Neural cell (in vitro differentiated cells): Measurements from ENCODE around the gene CIC. TPM values are rescaled to one million over a fixed set of nuclear protein-coding genes. Genes with fewer than 3 reads are reported as not detected.

ENCODE experiments used
- H2AFZ ChIP-seq: fragments of 200-600, 300-800 bp; sonication (generic), shearing (Covaris generic); 2 replicates; pipeline ENCODE4 v1.6.0; 2014; ENCODE audit warnings: low read depth, mild to moderate bottlenecking, antibody characterized with exemption, low read length, moderate library complexity
- H3F3A ChIP-seq: fragments of 200-600 bp; shearing (Covaris generic); 2 replicates; pipeline ENCODE4 v1.6.1; 2016; ENCODE audit warnings: mild to moderate bottlenecking, moderate library complexity, mixed read lengths, antibody characterized with exemption, low read length; ENCODE audit not compliant: insufficient read depth, poor library complexity, severe bottlenecking
- H3K27ac ChIP-seq: fragments of 200-600, 300-800 bp; sonication (generic), shearing (Covaris generic); 2 replicates; pipeline ENCODE4 v1.5.1; 2014; ENCODE audit warnings: mild to moderate bottlenecking, low read length, moderate library complexity
- H3K27me3 ChIP-seq: fragments of 300-800, 200-600 bp; sonication (generic), shearing (Covaris generic); 2 replicates; pipeline ENCODE4 v1.6.0; 2014; ENCODE audit warnings: mild to moderate bottlenecking, low read depth, low read length, moderate library complexity; ENCODE audit not compliant: insufficient read depth
- H3K36me3 ChIP-seq: fragments of 300-800, 200-600 bp; sonication (generic), shearing (Covaris generic); 2 replicates; pipeline ENCODE4 v1.5.1; 2014; ENCODE audit warnings: mild to moderate bottlenecking, antibody characterized with exemption, low read length, moderate library complexity; ENCODE audit not compliant: insufficient read depth
- H3K4me2 ChIP-seq: fragments of 300-800, 200-600 bp; sonication (generic), shearing (Covaris generic); 2 replicates; pipeline ENCODE4 v1.6.0; 2014; ENCODE audit warnings: mild to moderate bottlenecking, low read length
- H3K4me3 ChIP-seq: fragments of 300-800, 200-600 bp; sonication (generic), shearing (Covaris generic); 2 replicates; pipeline ENCODE4 v1.5.1; 2014; ENCODE audit warnings: mild to moderate bottlenecking, low read length, moderate library complexity
- H3K79me2 ChIP-seq: fragments of 200-600 bp; shearing (Covaris generic); replicated peaks from 2 replicates; pipeline ENCODE4 v1.6.0; 2014; ENCODE audit warnings: mild to moderate bottlenecking, low read length, moderate library complexity; ENCODE audit not compliant: insufficient read depth
- H3K9ac ChIP-seq: fragments of 300-800, 200-600 bp; sonication (generic), shearing (Covaris generic); 2 replicates; pipeline ENCODE4 v1.6.1; 2016; ENCODE audit warnings: mild to moderate bottlenecking, low read length, mixed read lengths
- H3K9me2 ChIP-seq: fragments of 200-600 bp; shearing (Covaris generic); 2 replicates; pipeline ENCODE4 v1.6.1; 2016; ENCODE audit warnings: mild to moderate bottlenecking, low read length, mixed read lengths; ENCODE audit not compliant: insufficient read depth
- H3K9me3 ChIP-seq: fragments of 200-600, 300-800 bp; sonication (generic), shearing (Covaris generic); 2 replicates; pipeline ENCODE4 v1.6.1; 2016; ENCODE audit warnings: mild to moderate bottlenecking, mixed run types, low read length, moderate library complexity, mixed read lengths
- H4K20me1 ChIP-seq: fragments of 200-600 bp; shearing (Covaris generic); 2 replicates; pipeline ENCODE4 v1.6.1; 2016; ENCODE audit warnings: mild to moderate bottlenecking, mixed run types; ENCODE audit not compliant: insufficient read depth
- CTCF ChIP-seq: fragments of 450-650 bp; IDR thresholded peaks from 2 replicates; pipeline ENCODE4 v1.5.1; 2014; ENCODE audit warnings: antibody characterized with exemption, mild to moderate bottlenecking, moderate library complexity; ENCODE audit not compliant: poor library complexity, severe bottlenecking
- EP300 ChIP-seq: fragments of 450-650 bp; conservative IDR thresholded peaks from 2 replicates; pipeline ENCODE4 v1.6.1; 2014; ENCODE audit warnings: antibody characterized with exemption, mild to moderate bottlenecking, moderate library complexity; ENCODE audit not compliant: poor library complexity, severe bottlenecking
- EZH2 ChIP-seq: fragments of 200-600, 300-800 bp; shearing (Covaris generic), sonication (generic); IDR thresholded peaks from 2 replicates; pipeline ENCODE4 v1.6.1; 2014; ENCODE audit warnings: antibody characterized with exemption, low read length, borderline replicate concordance, mild to moderate bottlenecking; ENCODE audit not compliant: insufficient read depth, poor library complexity, severe bottlenecking
- MXI1 ChIP-seq: fragments of 450-650 bp; conservative IDR thresholded peaks from 2 replicates; pipeline ENCODE4 v1.6.1; 2014; ENCODE audit warnings: antibody characterized with exemption, mild to moderate bottlenecking; ENCODE audit not compliant: poor library complexity, severe bottlenecking
- POLR2AphosphoS5 ChIP-seq: IDR thresholded peaks from 2 replicates; pipeline ENCODE4 v1.6.1; 2012
- RAD21 ChIP-seq: fragments of 450-650 bp; conservative IDR thresholded peaks from 2 replicates; pipeline ENCODE4 v1.6.1; 2014; ENCODE audit warnings: antibody characterized with exemption, mild to moderate bottlenecking, moderate library complexity
- REST ChIP-seq: IDR thresholded peaks from 2 replicates; pipeline ENCODE4 v1.6.1; 2012; ENCODE audit warnings: borderline replicate concordance
- SMC3 ChIP-seq: fragments of 450-650 bp; conservative IDR thresholded peaks from 2 replicates; pipeline ENCODE4 v1.6.1; 2014; ENCODE audit warnings: antibody characterized with exemption, mild to moderate bottlenecking, moderate library complexity; ENCODE audit not compliant: poor library complexity
- TAF1 ChIP-seq: IDR thresholded peaks from 2 replicates; pipeline ENCODE4 v1.6.1; 2012; ENCODE audit warnings: low read depth
- polyA plus RNA-seq: library from polyadenylated mRNA; depleted of rRNA; stranded (reverse); fragments of >200 nt; gene quantifications from 2 replicates; pipeline ENCODE4 v1.2.3, GENCODE V29; 2014

Gene CIC
- polyA plus RNA-seq, 1 donor from 2014 or later = 10.8 TPM

- peak; percentile 72 for TF ChIP-seq POLR2AphosphoS5
- TF ChIP-seq MXI1 = peak; percentile 82
- peak; percentile 78 for TF ChIP-seq EP300
- TF ChIP-seq RAD21 = no peak
- TF ChIP-seq EZH2 = no peak
- peak; percentile 72 for TF ChIP-seq TAF1
- TF ChIP-seq SMC3 = peak; percentile 34
- TF ChIP-seq CTCF = no peak
- TF ChIP-seq REST = peak; percentile 44
- H3K36me3 ChIP-seq = no peaks in the 10 kb centered on the region
- peaks cover 22% of the 10 kb centered on the region for H3K79me2 ChIP-seq
- peak within 1 kb of the TSS; percentile 56 for H3K4me2 ChIP-seq
- H3K9me2 ChIP-seq = no peaks in the 10 kb centered on the region
- peak within 1 kb of the TSS; percentile 88 for H3K9ac ChIP-seq
- no peaks in the 10 kb centered on the region for H3K9me3 ChIP-seq
- peak within 1 kb of the TSS; percentile 74 for H3K27ac ChIP-seq
- no peak within 1 kb of the TSS for H2AFZ ChIP-seq
- peak within 1 kb of the TSS; percentile 93 for H3K4me3 ChIP-seq
- H3F3A ChIP-seq = no peaks in the 10 kb centered on the region
- no peaks in the 10 kb centered on the region for H4K20me1 ChIP-seq
- no peaks in the 10 kb centered on the region for H3K27me3 ChIP-seq
Observed at GRCh38 chr19:42242512-42243409, 26.3 kb upstream of the CIC start, which contains the start of gene GSK3A. Gene GSK3A, minus strand, starts transcription at chr19:42242602. Its CDS starts 137 bp downstream, at chr19:42242465.

- Histone ChIP-seq H3K4me3 (peak overlapping the region; percentile 61), H3K36me3 (no peaks in the 10 kb centered on the region), H3F3A (no peaks in the 10 kb centered on the region), H3K4me2 (peak overlapping the region; percentile 40), H3K27ac (peak overlapping the region; percentile 47), H3K9ac (peak overlapping the region; percentile 40), H3K9me2 (no peaks in the 10 kb centered on the region), H3K9me3 (no peaks in the 10 kb centered on the region), H4K20me1 (no peaks in the 10 kb centered on the region), H2AFZ (peak overlapping the region; percentile 72), H3K79me2 (peaks cover 22% of the 10 kb centered on the region), H3K27me3 (no peaks in the 10 kb centered on the region)
- TF ChIP-seq RAD21 (peak; percentile 58), MXI1 (peak; percentile 48), EP300 (no peak), SMC3 (peak; percentile 77), POLR2AphosphoS5 (no peak), EZH2 (no peak), REST (no peak), TAF1 (no peak), CTCF (peak; percentile 94)
Observed at GRCh38 chr19:42244347-42245220, 24.5 kb upstream of the CIC start.
